Measurements from ENCODE around the gene TSPAN8.

GRCh38 chr12:71157601-71158233 is at the start of gene TSPAN8:
- TF ChIP-seq ZNF146 (tag by site-specific recombination; IDR thresholded peaks at IDR 0.05) (no peak), ZNF18 (tag by site-specific recombination; IDR thresholded peaks at IDR 0.05) (no peak), REST (tag by site-specific recombination; IDR thresholded peaks at IDR 0.05) (no peak)

Data from HEK293 (cell line).